ENCODE measurements around the gene EOMES.
A peak's percentile ranks its signal among the peaks of the same experiment; 100 is the strongest.

EOMES gene

GRCh38 chr3:27720899-27721716 is 1.0 kb downstream of the EOMES start:
- H3K4me3 ChIP-seq (ENCODE audit: control insufficient read depth, low read depth, low read length) = peak overlapping the region; percentile 29
- TF ChIP-seq, protein P1, sequence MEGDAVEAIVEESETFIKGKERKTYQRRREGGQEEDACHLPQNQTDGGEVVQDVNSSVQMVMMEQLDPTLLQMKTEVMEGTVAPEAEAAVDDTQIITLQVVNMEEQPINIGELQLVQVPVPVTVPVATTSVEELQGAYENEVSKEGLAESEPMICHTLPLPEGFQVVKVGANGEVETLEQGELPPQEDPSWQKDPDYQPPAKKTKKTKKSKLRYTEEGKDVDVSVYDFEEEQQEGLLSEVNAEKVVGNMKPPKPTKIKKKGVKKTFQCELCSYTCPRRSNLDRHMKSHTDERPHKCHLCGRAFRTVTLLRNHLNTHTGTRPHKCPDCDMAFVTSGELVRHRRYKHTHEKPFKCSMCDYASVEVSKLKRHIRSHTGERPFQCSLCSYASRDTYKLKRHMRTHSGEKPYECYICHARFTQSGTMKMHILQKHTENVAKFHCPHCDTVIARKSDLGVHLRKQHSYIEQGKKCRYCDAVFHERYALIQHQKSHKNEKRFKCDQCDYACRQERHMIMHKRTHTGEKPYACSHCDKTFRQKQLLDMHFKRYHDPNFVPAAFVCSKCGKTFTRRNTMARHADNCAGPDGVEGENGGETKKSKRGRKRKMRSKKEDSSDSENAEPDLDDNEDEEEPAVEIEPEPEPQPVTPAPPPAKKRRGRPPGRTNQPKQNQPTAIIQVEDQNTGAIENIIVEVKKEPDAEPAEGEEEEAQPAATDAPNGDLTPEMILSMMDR (conservative IDR thresholded peaks at IDR 0.05; ENCODE audit: control insufficient read depth, insufficient read depth, low read depth, low read length) = no peak
- no peak for DNase-seq (ENCODE audit: low read depth)

GRCh38 chr3:27719314-27720003 is 2.7 kb downstream of the EOMES start:
- no peak overlapping the region for H3K4me3 ChIP-seq (ENCODE audit: control insufficient read depth, low read depth, low read length)
- no peak for DNase-seq (ENCODE audit: low read depth)
- TF ChIP-seq, protein P1 (conservative IDR thresholded peaks at IDR 0.05; ENCODE audit: control insufficient read depth, insufficient read depth, low read depth, low read length) = no peak

DNA sequence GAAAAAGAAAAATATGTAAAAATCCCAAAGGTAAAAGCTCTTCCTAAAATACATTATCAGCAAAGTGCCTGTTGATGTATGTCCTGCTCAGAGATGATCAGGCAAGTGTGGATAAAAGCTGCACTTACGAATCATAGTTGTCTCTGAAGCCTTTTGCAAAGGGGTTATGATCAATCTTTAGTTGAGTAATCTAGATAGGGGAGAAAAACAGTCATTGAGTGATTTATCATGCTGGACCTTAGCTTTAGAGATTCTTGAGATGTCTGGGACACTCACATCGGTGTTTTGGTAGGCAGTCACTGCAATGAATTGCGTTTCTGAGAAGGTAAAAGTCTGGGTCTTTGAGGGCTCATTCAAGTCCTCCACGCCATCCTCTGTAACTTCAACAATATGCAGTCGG is 3.7 kb downstream of the EOMES start:
- no peak overlapping the region for H3K4me3 ChIP-seq (ENCODE audit: control insufficient read depth, low read depth, low read length)
- DNase-seq (ENCODE audit: low read depth) = no peak
- TF ChIP-seq, protein P1 (conservative IDR thresholded peaks at IDR 0.05; ENCODE audit: control insufficient read depth, insufficient read depth, low read depth, low read length) = no peak

DNA sequence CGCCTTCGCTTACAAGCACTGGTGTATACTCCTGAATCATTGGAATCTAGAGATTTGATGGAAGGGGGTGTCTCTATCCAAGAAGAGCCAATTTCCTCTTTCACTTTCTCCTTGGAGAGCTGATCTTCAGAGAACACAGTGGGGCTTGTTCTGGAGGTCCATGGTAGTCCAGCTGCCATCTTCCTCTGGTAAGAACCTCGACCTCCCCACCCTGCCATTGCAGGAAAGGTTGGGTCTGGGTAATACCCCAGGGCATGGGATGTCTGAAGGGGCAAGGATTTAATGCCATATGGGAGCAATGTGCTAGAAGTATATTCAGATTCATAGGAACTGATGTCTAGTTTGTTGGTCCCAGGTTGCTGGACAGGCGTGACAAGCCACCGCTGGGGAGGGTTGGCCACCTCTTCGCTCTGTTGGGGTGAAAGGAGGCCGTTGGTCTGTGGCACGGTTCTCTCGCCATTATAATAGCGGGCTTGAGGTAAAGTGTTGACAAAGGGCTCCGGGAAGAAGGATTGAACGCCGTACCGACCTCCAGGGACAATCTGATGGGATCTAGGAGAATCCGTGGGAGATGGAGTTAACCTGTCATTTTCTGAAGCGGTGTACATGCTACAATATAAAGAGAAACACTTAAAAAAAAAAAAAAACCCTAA is 4.8 kb downstream of the EOMES start:
- TF ChIP-seq, protein P1 (conservative IDR thresholded peaks at IDR 0.05; ENCODE audit: control insufficient read depth, insufficient read depth, low read depth, low read length) = no peak
- H3K4me3 ChIP-seq (ENCODE audit: control insufficient read depth, low read depth, low read length) = no peak overlapping the region
- DNase-seq (ENCODE audit: low read depth) = no peak

DNA sequence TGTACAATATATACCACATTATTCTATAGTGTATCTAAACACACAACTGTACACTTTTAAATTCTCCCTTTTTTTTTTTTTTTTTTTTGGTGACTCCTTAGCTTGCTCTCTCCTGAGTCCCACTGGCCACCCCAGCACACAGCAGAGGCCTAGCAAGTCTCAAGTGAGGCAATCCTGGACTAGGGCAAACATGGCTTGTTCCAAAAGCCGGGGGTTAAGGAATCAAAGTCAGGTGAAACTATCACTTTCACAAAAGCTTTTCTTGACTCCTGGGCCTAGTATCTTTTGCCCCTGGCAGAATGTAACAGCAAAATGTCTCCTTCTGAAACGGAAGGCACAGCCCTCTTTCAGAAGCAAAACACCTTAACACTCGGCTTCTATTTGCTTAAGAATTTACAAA is 5.8 kb downstream of the EOMES start:
- TF ChIP-seq, protein P1 (conservative IDR thresholded peaks at IDR 0.05; ENCODE audit: control insufficient read depth, insufficient read depth, low read depth, low read length) = no peak
- no peak overlapping the region for H3K4me3 ChIP-seq (ENCODE audit: control insufficient read depth, low read depth, low read length)
- no peak for DNase-seq (ENCODE audit: low read depth)

DNA sequence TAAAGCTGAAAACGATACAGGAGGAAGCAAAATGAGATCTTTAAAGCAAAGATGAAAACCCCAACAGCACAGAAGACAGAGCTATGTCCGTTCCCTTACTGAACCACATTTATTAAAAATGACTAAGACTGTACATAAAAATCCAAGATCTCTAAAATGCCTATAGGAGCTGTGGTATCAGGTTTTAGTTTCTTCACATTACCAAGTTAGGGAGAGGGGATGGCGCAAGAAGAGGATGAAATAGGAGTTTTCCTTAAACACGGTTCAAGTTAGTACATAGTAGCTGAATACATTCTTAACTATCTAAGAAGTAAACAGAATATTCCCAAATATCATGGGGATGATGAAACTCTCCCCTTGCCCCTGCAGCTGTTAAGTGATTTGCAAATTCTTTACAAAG is 6.3 kb downstream of the EOMES start:
- no peak for DNase-seq (ENCODE audit: low read depth)
- TF ChIP-seq, protein P1 (conservative IDR thresholded peaks at IDR 0.05; ENCODE audit: control insufficient read depth, insufficient read depth, low read depth, low read length) = no peak
- no peak overlapping the region for H3K4me3 ChIP-seq (ENCODE audit: control insufficient read depth, low read depth, low read length)

Data from fibroblast of mammary gland (primary cell).